Measurements from ENCODE around the gene PACSIN2.

Gene PACSIN2

GRCh38 chr22:42866100-42866499 is 148.8 kb downstream of the PACSIN2 start:
- H3K36me3 ChIP-seq (ENCODE audit: control insufficient read depth, insufficient read depth, low read length) = peaks cover 5% of the 10 kb centered on the region
- WGBS, 2 experiments = 94% methylated on average over 7 of the region's 7 CpGs
- no peaks in the 10 kb centered on the region for H3K4me1 ChIP-seq (ENCODE audit: control insufficient read depth, insufficient read depth, low read length)
- no peaks in the 10 kb centered on the region for H3K27me3 ChIP-seq (ENCODE audit: control insufficient read depth, insufficient read depth, low read length, poor library complexity, severe bottlenecking)
- no peak overlapping the region for H3K27ac ChIP-seq (ENCODE audit: insufficient read depth, low read depth, low read length, poor library complexity, severe bottlenecking)
- H3K9me3 ChIP-seq (ENCODE audit: control insufficient read depth, low read length) = no peaks in the 10 kb centered on the region
- H3K4me3 ChIP-seq (ENCODE audit: insufficient read depth, low read depth, low read length) = no peak overlapping the region

GRCh38 chr22:42865536-42865935 is 149.4 kb downstream of the PACSIN2 start:
- no peaks in the 10 kb centered on the region for H3K4me1 ChIP-seq (ENCODE audit: control insufficient read depth, insufficient read depth, low read length)
- no peaks in the 10 kb centered on the region for H3K9me3 ChIP-seq (ENCODE audit: control insufficient read depth, low read length)
- H3K36me3 ChIP-seq (ENCODE audit: control insufficient read depth, insufficient read depth, low read length) = peaks cover 5% of the 10 kb centered on the region
- no peaks in the 10 kb centered on the region for H3K27me3 ChIP-seq (ENCODE audit: control insufficient read depth, insufficient read depth, low read length, poor library complexity, severe bottlenecking)
- 91 to 94% methylated on average over 8 of the region's 8 CpGs for WGBS, 2 experiments
- H3K27ac ChIP-seq (ENCODE audit: insufficient read depth, low read depth, low read length, poor library complexity, severe bottlenecking) = no peak overlapping the region
- H3K4me3 ChIP-seq (ENCODE audit: insufficient read depth, low read depth, low read length) = no peak overlapping the region

- no peaks in the 10 kb centered on the region for H3K36me3 ChIP-seq (ENCODE audit: control insufficient read depth, insufficient read depth, low read length)
- H3K4me1 ChIP-seq (ENCODE audit: control insufficient read depth, insufficient read depth, low read length) = no peaks in the 10 kb centered on the region
- H3K4me3 ChIP-seq (ENCODE audit: insufficient read depth, low read depth, low read length) = no peak overlapping the region
- H3K27ac ChIP-seq (ENCODE audit: insufficient read depth, low read depth, low read length, poor library complexity, severe bottlenecking) = no peak overlapping the region
- 89 to 93% methylated on average over 4 of the region's 4 CpGs for WGBS, 2 experiments
- peaks cover 4% of the 10 kb centered on the region for H3K27me3 ChIP-seq (ENCODE audit: control insufficient read depth, insufficient read depth, low read length, poor library complexity, severe bottlenecking)
- no peaks in the 10 kb centered on the region for H3K9me3 ChIP-seq (ENCODE audit: control insufficient read depth, low read length)
Measured at GRCh38 chr22:42863349-42863961, 151.5 kb downstream of the PACSIN2 start.

- no peaks in the 10 kb centered on the region for H3K4me1 ChIP-seq (ENCODE audit: control insufficient read depth, insufficient read depth, low read length)
- H3K4me3 ChIP-seq (ENCODE audit: insufficient read depth, low read depth, low read length) = no peak overlapping the region
- H3K27me3 ChIP-seq (ENCODE audit: control insufficient read depth, insufficient read depth, low read length, poor library complexity, severe bottlenecking) = peaks cover 16% of the 10 kb centered on the region
- WGBS, 2 experiments = 95 to 97% methylated on average over 7 of the region's 7 CpGs
- H3K9me3 ChIP-seq (ENCODE audit: control insufficient read depth, low read length) = no peaks in the 10 kb centered on the region
- no peaks in the 10 kb centered on the region for H3K36me3 ChIP-seq (ENCODE audit: control insufficient read depth, insufficient read depth, low read length)
- no peak overlapping the region for H3K27ac ChIP-seq (ENCODE audit: insufficient read depth, low read depth, low read length, poor library complexity, severe bottlenecking)
Measured at GRCh38 chr22:42862045-42862734, 152.8 kb downstream of the PACSIN2 start.

GRCh38 chr22:42860968-42861367 is 154.0 kb downstream of the PACSIN2 start:
- H3K27me3 ChIP-seq (ENCODE audit: control insufficient read depth, insufficient read depth, low read length, poor library complexity, severe bottlenecking) = peaks cover 18% of the 10 kb centered on the region
- no peak overlapping the region for H3K27ac ChIP-seq (ENCODE audit: insufficient read depth, low read depth, low read length, poor library complexity, severe bottlenecking)
- H3K4me1 ChIP-seq (ENCODE audit: control insufficient read depth, insufficient read depth, low read length) = peaks cover 1% of the 10 kb centered on the region
- H3K4me3 ChIP-seq (ENCODE audit: insufficient read depth, low read depth, low read length) = no peak overlapping the region
- H3K9me3 ChIP-seq (ENCODE audit: control insufficient read depth, low read length) = no peaks in the 10 kb centered on the region
- H3K36me3 ChIP-seq (ENCODE audit: control insufficient read depth, insufficient read depth, low read length) = no peaks in the 10 kb centered on the region
- 89 to 91% methylated on average over 4 of the region's 4 CpGs for WGBS, 2 experiments

GRCh38 chr22:42857845-42858481 is 157.0 kb downstream of the PACSIN2 start:
- no peak overlapping the region for H3K4me3 ChIP-seq (ENCODE audit: insufficient read depth, low read depth, low read length)
- WGBS, 2 experiments = 95 to 96% methylated on average over 14 of the region's 14 CpGs

GRCh38 chr22:42856865-42857704 is 157.9 kb downstream of the PACSIN2 start, which contains the start of gene ARFGAP3:
Gene ARFGAP3, minus strand, starts transcription at chr22:42857273. Its CDS starts 91 bp downstream, at chr22:42857182.
- H3K9me3 ChIP-seq (ENCODE audit: control insufficient read depth, low read length) = no peaks in the 10 kb centered on the region
- H3K36me3 ChIP-seq (ENCODE audit: control insufficient read depth, insufficient read depth, low read length) = no peaks in the 10 kb centered on the region
- peak within 1 kb of the TSS; percentile 94 for H3K27ac ChIP-seq (ENCODE audit: insufficient read depth, low read depth, low read length, poor library complexity, severe bottlenecking)
- peak within 1 kb of the TSS; percentile 75 for H3K4me3 ChIP-seq (ENCODE audit: insufficient read depth, low read depth, low read length)
- peaks cover 28% of the 10 kb centered on the region for H3K27me3 ChIP-seq (ENCODE audit: control insufficient read depth, insufficient read depth, low read length, poor library complexity, severe bottlenecking)
- 10% methylated on average over 111 of the region's 111 CpGs for WGBS, 2 experiments
- H3K4me1 ChIP-seq (ENCODE audit: control insufficient read depth, insufficient read depth, low read length) = peaks cover 6% of the 10 kb centered on the region

More at GRCh38 chr22:42857845-42858481, 157.0 kb downstream of the PACSIN2 start:
- Histone ChIP-seq H3K27ac (ENCODE audit: insufficient read depth, low read depth, low read length, poor library complexity, severe bottlenecking) (no peak overlapping the region), H3K36me3 (ENCODE audit: control insufficient read depth, insufficient read depth, low read length) (no peaks in the 10 kb centered on the region), H3K27me3 (ENCODE audit: control insufficient read depth, insufficient read depth, low read length, poor library complexity, severe bottlenecking) (peaks cover 28% of the 10 kb centered on the region), H3K9me3 (ENCODE audit: control insufficient read depth, low read length) (no peaks in the 10 kb centered on the region), H3K4me1 (ENCODE audit: control insufficient read depth, insufficient read depth, low read length) (peaks cover 6% of the 10 kb centered on the region)

GRCh38 chr22:42856179-42856864 is 158.6 kb downstream of the PACSIN2 start:
- no peaks in the 10 kb centered on the region for H3K9me3 ChIP-seq (ENCODE audit: control insufficient read depth, low read length)
- H3K36me3 ChIP-seq (ENCODE audit: control insufficient read depth, insufficient read depth, low read length) = no peaks in the 10 kb centered on the region
- WGBS, 2 experiments = 2% methylated on average over 43 to 44 of the region's 44 CpGs
- H3K4me3 ChIP-seq (ENCODE audit: insufficient read depth, low read depth, low read length) = peak overlapping the region; percentile 75
- peaks cover 28% of the 10 kb centered on the region for H3K27me3 ChIP-seq (ENCODE audit: control insufficient read depth, insufficient read depth, low read length, poor library complexity, severe bottlenecking)
- peaks cover 6% of the 10 kb centered on the region for H3K4me1 ChIP-seq (ENCODE audit: control insufficient read depth, insufficient read depth, low read length)
- H3K27ac ChIP-seq (ENCODE audit: insufficient read depth, low read depth, low read length, poor library complexity, severe bottlenecking) = peak overlapping the region; percentile 94

GRCh38 chr22:42855721-42856120 is 159.2 kb downstream of the PACSIN2 start:
- H3K4me1 ChIP-seq (ENCODE audit: control insufficient read depth, insufficient read depth, low read length) = peaks cover 6% of the 10 kb centered on the region

More at GRCh38 chr22:42855721-42856120, 159.2 kb downstream of the PACSIN2 start:
- Histone ChIP-seq H3K4me3 (ENCODE audit: insufficient read depth, low read depth, low read length) (peak overlapping the region; percentile 75), H3K9me3 (ENCODE audit: control insufficient read depth, low read length) (no peaks in the 10 kb centered on the region), H3K36me3 (ENCODE audit: control insufficient read depth, insufficient read depth, low read length) (no peaks in the 10 kb centered on the region), H3K27ac (ENCODE audit: insufficient read depth, low read depth, low read length, poor library complexity, severe bottlenecking) (no peak overlapping the region), H3K27me3 (ENCODE audit: control insufficient read depth, insufficient read depth, low read length, poor library complexity, severe bottlenecking) (peaks cover 28% of the 10 kb centered on the region)
- WGBS, 2 experiments = 62 to 72% methylated on average over 2 to 4 of the region's 4 CpGs

All from ectodermal cell (in vitro differentiated cells).